Heart right ventricle (tissue), 16 donors: Measurements from ENCODE around the gene SUGT1. TPM values are rescaled to one million over a fixed set of nuclear protein-coding genes. Genes with fewer than 3 reads are reported as not detected.
"Not testable (repeated sequence)": the region's sequence is repeated elsewhere in the genome, so short reads cannot be mapped to it uniquely, and the experiment has no call there.

ENCODE experiments used
- ATAC-seq, 8 donors: fragments of 200-7000 bp; cut with Tn5 transposase; one replicate each; pipeline ENCODE4 v1.9.1; 2020; ENCODE audit warnings: mild to moderate bottlenecking in 8 of 8, moderate library complexity in 8 of 8, moderate number of reproducible peaks in 1 of 8
- DNase-seq, 2 donors: peaks; one replicate each; pipeline ENCODE4 v3.0.0-alpha.2; 2020
- H3K27ac ChIP-seq, 10 donors: fragments of 200-600 bp; sonication (generic) in 2 of 10; one replicate each; pipeline versions ENCODE4 v1.5.0 to v1.8.0; 2020 to 2022; ENCODE audit warnings: mild to moderate bottlenecking in 3 of 10
- H3K27me3 ChIP-seq, 7 donors: fragments of 200-600 bp; one replicate each; pipeline ENCODE4 v1.8.0; 2021 to 2022; ENCODE audit warnings: mild to moderate bottlenecking in 2 of 7
- H3K36me3 ChIP-seq, 9 donors: fragments of 200-600 bp; sonication (generic) in 1 of 9; one replicate each; pipeline versions ENCODE4 v1.5.0 to v1.8.0; 2020 to 2022; ENCODE audit warnings: mild to moderate bottlenecking in 2 of 9
- H3K4me1 ChIP-seq, 9 donors: fragments of 200-600 bp; sonication (generic) in 1 of 9; one replicate each; pipeline versions ENCODE4 v1.5.0 to v1.8.0; 2020 to 2022; ENCODE audit warnings: mild to moderate bottlenecking in 4 of 9
- H3K4me3 ChIP-seq, 10 donors: fragments of 200-600 bp; sonication (generic) in 2 of 10; one replicate each; pipeline versions ENCODE4 v1.5.0 to v1.8.0; 2020 to 2022; ENCODE audit warnings: mild to moderate bottlenecking in 7 of 10, moderate library complexity in 2 of 10
- H3K9me3 ChIP-seq, 11 donors: fragments of 200-600 bp in 10 of 11; sonication (generic) in 2 of 11; one replicate each; pipeline versions ENCODE4 v1.5.0 to v1.8.0; 2013 to 2022; ENCODE audit warnings: mild to moderate bottlenecking in 2 of 11, control low read depth in 1 of 11, moderate library complexity in 1 of 11
- WGBS, 2 donors: extraction: QIAGEN DNeasy Blood & Tissue Kit; methylation state at CpG; one replicate each; pipeline ENCODE4 v1.1.7; 2013; ENCODE audit warnings: inconsistent platforms in 1 of 2; 5-methylcytosine and 5-hydroxymethylcytosine counted together
- intact Hi-C, 10 donors: fragments of 100-400 bp; cut with DNase I; formaldehyde crosslinking; loops; one replicate each; pipeline versions ENCODE4 v1.11.1 to v1.14.2; 2022
- long read RNA-seq, 3 donors: library from polyadenylated mRNA; unstranded; transcript quantifications; one replicate each; pipeline ENCODE4 v2.0.0, GENCODE V29; 2020 to 2021
- polyA plus RNA-seq, 2 donors: library from polyadenylated mRNA; stranded (reverse); fragments of 200-250 nt; gene quantifications; one replicate each; pipeline ENCODE4 v1.2.3, GENCODE V29; 2013
- total RNA-seq, 10 donors: library from RNA; stranded (reverse); fragmentation: NEBNext Ultra II Directional in 3 of 10; extraction: Animal tissue kit (Norgen Biotek cat#: 25700) in 3 of 10; gene quantifications; one replicate each; pipeline versions ENCODE4 v1.2.1 to v1.2.4, GENCODE V29; 2021 to 2023
- TF ChIP-seq, protein P1 (sequence below), 9 donors: fragments of 200-600 bp; sonication (generic) in 2 of 9; IDR thresholded peaks; one replicate each; pipeline versions ENCODE4 v1.5.0 to v1.8.0; 2021 to 2022; ENCODE audit warnings: antibody characterized with exemption in 9 of 9, mild to moderate bottlenecking in 5 of 9, moderate library complexity in 1 of 9
- donor health status: Arrhythmogenic right ventricular cardiomyopathy.
- donor health status: ischemic (EF 13 %, LVEDD 7.1; RV severe dilation, severe dysfunction).
- donor health status: healthy with polysubstance abuse.
- donor health status: DM: no; HTN: yes; CAD: no.
- donor health status: DM: no; HTN: no; CAD: no.
- donor health status: ischemic (EF 25% LVEDD 6.9; RV normal size, moderate dysfunction).
- donor health status: ischemic (EF 25% LVEDD 5.7; RV mildly dilated, moderate dysfunction).
- donor health status: healthy.
- donor health status: DM: yes; HTN: yes; CAD: no.
- donor health status: Ischemic cardiomyopathy.
- donor health status: ischemic (EF 35%, LVEDD 5.7; RV mildly dilated, moderate dysfunction).
- donor health status: nonischemic (EF 11% LVEDD 7.7; RV severe dilation, severe dysfunction).
- donor health status: DM: yes; HTN: yes; CAD: no.
- donor health status: PGD.
- donor health status: ischemic (EF 29% LVEDD 5.4; RV normal size, mild dysfunction).
- donor health status: nonischemic (EF 23%, LVEDD 6.1; RV moderate dilation, normal function).

Gene SUGT1
- total RNA-seq (10 to 100 TPM; 44.3 to 61.7 (median 53.9) TPM), polyA plus RNA-seq (10 to 100 TPM; 53.8 to 55.9 TPM)
- long read RNA-seq, donor 1, partial matches to known transcripts = 5 of 13 reads
- long read RNA-seq, donor 1, other reads (novel, unspliced or antisense) = 5 of 13 reads
- long read RNA-seq, donor 2, transcript SUGT1-204 (1 exons, 2,802 nt) = major isoform, 5 of 16 reads
- long read RNA-seq, donor 2, partial matches to known transcripts = 0 of 16 reads
- long read RNA-seq, donor 2, other reads (novel, unspliced or antisense) = 11 of 16 reads
- long read RNA-seq, donor 3, partial matches to known transcripts = 4 of 37 reads
- long read RNA-seq, donor 3, other reads (novel, unspliced or antisense) = 32 of 37 reads

DNA sequence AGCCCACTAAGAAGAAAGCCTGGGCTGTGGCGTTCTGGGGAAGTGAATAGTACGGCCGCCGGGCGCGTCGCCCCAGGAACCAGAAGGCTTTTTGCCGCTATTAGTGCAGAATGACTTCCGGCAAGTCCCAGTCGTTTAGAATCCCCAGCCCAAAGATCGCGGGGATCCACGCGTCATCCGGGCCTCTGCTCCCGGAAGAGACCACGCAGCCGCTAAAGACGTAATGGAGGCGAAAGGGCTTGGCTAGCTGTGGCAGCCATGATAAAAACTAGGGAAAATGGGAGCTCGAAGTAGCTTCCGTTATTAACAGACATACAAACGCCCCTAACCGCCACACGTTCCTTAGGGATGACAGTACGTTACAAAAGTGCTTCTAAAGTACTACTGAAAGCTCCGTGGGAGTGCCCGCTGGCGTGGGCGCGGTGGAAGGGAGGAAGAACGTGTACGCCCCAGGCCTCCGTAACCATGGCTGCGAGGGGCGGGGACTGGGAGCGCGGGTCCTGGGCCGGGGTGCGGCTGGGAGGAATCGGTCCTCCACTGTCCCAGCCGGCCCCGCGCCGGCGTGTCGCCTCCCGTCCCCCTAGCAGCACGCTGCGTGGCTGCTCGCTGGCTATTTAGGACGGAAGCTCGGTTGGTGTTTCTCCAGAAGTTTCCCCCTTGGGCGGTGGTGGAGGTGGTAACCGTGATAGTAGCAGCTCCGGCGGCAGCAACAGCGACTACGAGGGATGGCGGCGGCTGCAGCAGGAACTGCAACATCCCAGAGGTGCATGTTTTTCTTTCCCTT is at the start of gene SUGT1:
TSS of gene SUGT1 (plus strand) at position 641 of the 784 bp plus-strand sequence. CDS start at position 726, 85 bp downstream.
- intact Hi-C loops = loop anchor here in 6 of 10 donors (1.0 to 10.0 kb wide), 4 partner anchors 35 to 198 kb away; partner anchors contain the start of genes CKAP2 (in 1 of the 6) and VPS36 (in 1 of the 6)

DNA sequence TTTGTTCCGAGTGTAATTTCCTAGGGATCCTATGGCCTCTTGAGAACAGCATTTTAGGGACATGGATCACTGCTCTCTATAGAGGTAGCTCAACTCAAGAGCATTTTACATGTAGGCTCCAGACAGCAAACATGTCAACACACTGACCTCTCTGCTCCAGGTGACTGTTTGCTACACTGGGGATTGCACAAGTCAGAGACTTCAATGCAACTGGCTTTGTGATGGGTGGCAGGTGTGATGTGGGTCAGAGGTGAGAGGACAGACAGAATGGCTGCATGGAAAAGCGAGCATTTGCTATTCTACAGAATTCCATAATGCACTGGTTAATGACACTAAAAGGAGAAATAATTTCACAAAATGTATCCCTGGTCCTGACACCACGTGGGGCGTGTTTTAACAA is 49.3 kb upstream of the SUGT1 start:
- 87 to 92% methylated on average over 2 of the region's 4 CpGs for whole genome bisulfite sequencing, 2 donors
- ATAC-seq, H3K36me3 ChIP-seq, DNase-seq, H3K4me3 ChIP-seq, H3K27ac ChIP-seq, H3K9me3 ChIP-seq: not testable (repeated sequence)
- H3K4me1 ChIP-seq = peaks cover 4 to 17% (median 11%) of the 10 kb centered on the region in 9 donors
- intact Hi-C loops = loop anchor here in 1 of 10 donors (10.0 kb wide), 1 partner anchor 361 kb away; no protein-coding TSS in a partner anchor
- H3K27me3 ChIP-seq = peaks cover 0 to 27% (median 0%) of the 10 kb centered on the region in 7 donors

More for the DNA sequence above, at the start of gene SUGT1:
- ATAC-seq (peak; percentile 99 to 100 (median 100)), DNase-seq (peak; percentile 97 to 98)
- peak within 1 kb of the TSS; percentile 86 to 98 (median 97) for H3K27ac ChIP-seq
- TF ChIP-seq, protein P1, sequence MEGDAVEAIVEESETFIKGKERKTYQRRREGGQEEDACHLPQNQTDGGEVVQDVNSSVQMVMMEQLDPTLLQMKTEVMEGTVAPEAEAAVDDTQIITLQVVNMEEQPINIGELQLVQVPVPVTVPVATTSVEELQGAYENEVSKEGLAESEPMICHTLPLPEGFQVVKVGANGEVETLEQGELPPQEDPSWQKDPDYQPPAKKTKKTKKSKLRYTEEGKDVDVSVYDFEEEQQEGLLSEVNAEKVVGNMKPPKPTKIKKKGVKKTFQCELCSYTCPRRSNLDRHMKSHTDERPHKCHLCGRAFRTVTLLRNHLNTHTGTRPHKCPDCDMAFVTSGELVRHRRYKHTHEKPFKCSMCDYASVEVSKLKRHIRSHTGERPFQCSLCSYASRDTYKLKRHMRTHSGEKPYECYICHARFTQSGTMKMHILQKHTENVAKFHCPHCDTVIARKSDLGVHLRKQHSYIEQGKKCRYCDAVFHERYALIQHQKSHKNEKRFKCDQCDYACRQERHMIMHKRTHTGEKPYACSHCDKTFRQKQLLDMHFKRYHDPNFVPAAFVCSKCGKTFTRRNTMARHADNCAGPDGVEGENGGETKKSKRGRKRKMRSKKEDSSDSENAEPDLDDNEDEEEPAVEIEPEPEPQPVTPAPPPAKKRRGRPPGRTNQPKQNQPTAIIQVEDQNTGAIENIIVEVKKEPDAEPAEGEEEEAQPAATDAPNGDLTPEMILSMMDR (IDR thresholded peaks at IDR 0.05) = peak; percentile 36 to 78 (median 62)
- no peaks in the 10 kb centered on the region for H3K9me3 ChIP-seq
- H3K4me1 ChIP-seq = peaks cover 0 to 49% (median 42%) of the 10 kb centered on the region in 9 donors
- peak within 1 kb of the TSS; percentile 57 to 84 (median 74) for H3K4me3 ChIP-seq
- 0% methylated on average over 61 of the region's 61 CpGs for WGBS, 2 donors
- peaks cover 0 to 25% (median 0%) of the 10 kb centered on the region in 9 donors for H3K36me3 ChIP-seq
- H3K27me3 ChIP-seq = no peaks in the 10 kb centered on the region

DNA sequence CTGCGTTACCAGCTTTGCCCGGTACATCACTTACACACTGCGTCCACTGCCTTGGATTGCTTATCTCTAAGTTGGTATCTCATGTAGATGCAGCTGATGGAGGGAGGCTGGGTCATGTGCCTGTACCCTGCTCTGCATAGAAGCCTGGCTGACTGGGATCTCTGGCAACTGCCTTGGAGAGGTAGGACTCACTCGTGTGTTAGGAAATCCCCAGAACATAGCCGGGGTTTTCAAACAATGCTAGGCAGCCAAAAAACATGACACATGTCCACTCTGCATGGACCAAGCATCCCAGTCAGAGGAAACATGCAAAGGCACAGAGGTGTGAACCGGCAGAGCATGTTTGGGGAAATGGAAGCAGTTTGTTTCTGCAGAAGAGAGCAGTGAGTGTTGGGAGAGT is 46.5 kb upstream of the SUGT1 start:
- not testable (repeated sequence) for H3K27ac ChIP-seq, H3K36me3 ChIP-seq, H3K9me3 ChIP-seq, H3K27me3 ChIP-seq, H3K4me3 ChIP-seq, ATAC-seq, DNase-seq
- intact Hi-C loops = loop anchor here in 1 of 10 donors (10.0 kb wide), 1 partner anchor 359 kb away; no protein-coding TSS in a partner anchor
- peaks cover 0 to 22% (median 0%) of the 10 kb centered on the region in 9 donors for H3K4me1 ChIP-seq
- WGBS, 2 donors = 73 to 82% methylated on average over 6 of the region's 6 CpGs

DNA sequence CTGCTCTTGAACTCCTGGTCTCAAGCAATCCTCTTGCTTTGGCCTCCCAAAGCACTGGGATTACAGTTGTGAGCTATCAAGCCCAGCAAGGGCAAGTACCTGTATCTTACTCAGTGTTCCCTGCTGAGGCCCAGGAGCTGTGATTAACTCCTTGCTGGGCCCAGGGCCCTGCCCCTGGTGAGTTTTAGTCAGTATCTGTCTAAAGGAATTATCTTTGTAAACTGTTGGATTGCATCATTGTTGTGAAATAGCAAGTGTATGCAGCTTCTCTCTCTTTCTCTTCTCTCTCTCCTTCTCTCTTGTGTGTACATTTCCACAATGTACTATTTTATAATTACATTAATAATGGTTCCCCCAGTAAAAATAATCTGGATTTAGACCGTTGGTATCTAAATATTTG is 45.8 kb upstream of the SUGT1 start:
- H3K4me1 ChIP-seq = peaks cover 0 to 22% (median 0%) of the 10 kb centered on the region in 9 donors
- intact Hi-C loops = loop anchor here in 1 of 10 donors (10.0 kb wide), 1 partner anchor 358 kb away; no protein-coding TSS in a partner anchor
- not testable (repeated sequence) for H3K27me3 ChIP-seq, ATAC-seq, H3K27ac ChIP-seq, DNase-seq, H3K36me3 ChIP-seq, H3K9me3 ChIP-seq, H3K4me3 ChIP-seq
- 68 to 84% methylated on average over 1 of the region's 1 CpG for WGBS, 2 donors

DNA sequence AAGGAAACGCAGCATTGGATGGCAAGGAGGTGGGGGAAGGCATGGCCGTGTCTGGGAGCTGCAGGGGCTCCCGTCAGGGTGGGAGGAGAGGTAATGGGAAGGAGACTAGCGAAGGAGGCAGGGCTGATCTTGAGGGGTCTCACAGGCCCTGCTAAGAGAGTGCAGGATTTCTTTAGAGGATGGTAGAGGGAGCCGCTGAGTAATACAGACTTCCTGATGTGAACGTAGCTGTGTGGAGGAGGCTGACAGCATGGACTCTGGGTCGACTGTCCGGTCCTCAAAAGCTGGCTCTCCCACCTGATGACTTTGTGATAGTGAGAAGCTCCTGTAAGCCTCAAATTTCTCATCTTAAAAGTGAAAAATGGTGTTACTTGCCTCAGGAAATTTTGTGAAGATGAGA is 44.5 kb upstream of the SUGT1 start:
- ATAC-seq, H3K36me3 ChIP-seq: not testable (repeated sequence)
- intact Hi-C loops = loop anchor here in 1 of 10 donors (10.0 kb wide), 1 partner anchor 357 kb away; no protein-coding TSS in a partner anchor

More for the DNA sequence above, 44.5 kb upstream of the SUGT1 start:
- H3K27me3 ChIP-seq, DNase-seq, H3K4me3 ChIP-seq, H3K9me3 ChIP-seq: not testable (repeated sequence)
- WGBS, 2 donors = 46 to 50% methylated on average over 8 of the region's 8 CpGs
- peaks cover 0 to 22% (median 0%) of the 10 kb centered on the region in 9 donors for H3K4me1 ChIP-seq
- H3K27ac ChIP-seq = peak overlapping the region in 1 of 10 donors; percentile 66
